Mesendoderm (in vitro differentiated cells): ENCODE data around the gene TMCO1. TPM values are rescaled to one million over a fixed set of nuclear protein-coding genes. Genes with fewer than 3 reads are reported as not detected.

Source experiments
- DNase-seq: peaks from one replicate; pipeline ENCODE4 v3.0.0; 2013
- H2AK5ac ChIP-seq: 2 replicates; pipeline ENCODE4 v1.6.1; 2013; ENCODE audit warnings: low read length, inconsistent platforms
- H2BK120ac ChIP-seq: 2 replicates; pipeline ENCODE4 v1.6.1; 2013; ENCODE audit warnings: low read depth, mild to moderate bottlenecking, low read length, moderate library complexity, mixed read lengths
- H2BK15ac ChIP-seq: replicated peaks from 2 replicates; pipeline ENCODE4 v1.6.1; 2013; ENCODE audit warnings: low read depth, mild to moderate bottlenecking, moderate library complexity
- H2BK5ac ChIP-seq: 2 replicates; pipeline ENCODE4 v1.6.1; 2013; ENCODE audit warnings: low read length, inconsistent platforms
- H3K18ac ChIP-seq: 2 replicates; pipeline ENCODE4 v1.6.1; 2013; ENCODE audit warnings: mild to moderate bottlenecking, low read length, mixed read lengths
- H3K23ac ChIP-seq: one replicate; pipeline ENCODE4 v1.6.1; 2013; ENCODE audit warnings: low read length
- H3K27ac ChIP-seq: 2 replicates; pipeline ENCODE4 v1.5.1; 2013; ENCODE audit warnings: low read depth, mild to moderate bottlenecking, inconsistent platforms, low read length, moderate library complexity
- H3K27me3 ChIP-seq: 2 replicates; pipeline ENCODE4 v1.6.1; 2013; ENCODE audit warnings: low read length, control low read depth, mild to moderate bottlenecking, inconsistent platforms; ENCODE audit not compliant: insufficient read depth, poor library complexity
- H3K36me3 ChIP-seq: 2 replicates; pipeline ENCODE4 v1.6.1; 2013; ENCODE audit warnings: low read length, inconsistent platforms; ENCODE audit not compliant: control insufficient read depth, insufficient read depth
- H3K4ac ChIP-seq: one replicate; pipeline ENCODE4 v1.6.1; 2013; ENCODE audit warnings: low read depth, mild to moderate bottlenecking, low read length, moderate library complexity
- H3K4me1 ChIP-seq: 2 replicates; pipeline ENCODE4 v1.6.1; 2013; ENCODE audit warnings: low read depth, low read length, inconsistent platforms; ENCODE audit not compliant: control insufficient read depth
- H3K4me2 ChIP-seq: 2 replicates; pipeline ENCODE4 v1.6.1; 2013; ENCODE audit warnings: low read length
- H3K4me3 ChIP-seq: 2 replicates; pipeline ENCODE4 v1.5.1; 2013; ENCODE audit warnings: mild to moderate bottlenecking, low read length
- H3K56ac ChIP-seq: one replicate; pipeline ENCODE4 v1.6.1; 2013; ENCODE audit warnings: low read length
- H3K79me1 ChIP-seq: 2 replicates; pipeline ENCODE4 v1.6.1; 2013; ENCODE audit warnings: low read length, inconsistent platforms
- H3K79me2 ChIP-seq: 2 replicates; pipeline ENCODE4 v1.6.1; 2013; ENCODE audit warnings: mild to moderate bottlenecking, low read length; ENCODE audit not compliant: control insufficient read depth, insufficient read depth
- H3K9ac ChIP-seq: 2 replicates; pipeline ENCODE4 v1.6.1; 2013; ENCODE audit warnings: low read length, inconsistent platforms
- H4K5ac ChIP-seq: one replicate; pipeline ENCODE4 v1.6.1; 2013; ENCODE audit warnings: low read length
- H4K8ac ChIP-seq: one replicate; pipeline ENCODE4 v1.6.1; 2013; ENCODE audit warnings: low read depth, mild to moderate bottlenecking, control low read depth, low read length, moderate library complexity
- WGBS: extraction: QIAGEN DNeasy Blood & Tissue Kit; methylation state at CpG from one replicate; pipeline ENCODE4 v1.1.7; 2013; ENCODE audit warnings: low lambda C conversion rate, missing lambda C conversion rate; ENCODE audit not compliant: insufficient coverage; ENCODE audit errors: extremely low coverage; 5-methylcytosine and 5-hydroxymethylcytosine counted together
- polyA plus RNA-seq, 2 experiments: library from polyadenylated mRNA; stranded (reverse); fragments of 200-250 nt; gene quantifications; one replicate each; pipeline ENCODE4 v1.2.3, GENCODE V29; 2013

Gene TMCO1
- 115 TPM for polyA plus RNA-seq (2013, experiment 1 of 2)
- 112 TPM for polyA plus RNA-seq (2013, experiment 2 of 2)

GRCh38 chr1:165768513-165769394 lies at the start of gene TMCO1:
Gene TMCO1 (minus strand): TSS chr1:165768868. CDS start chr1:165768751, 117 bp downstream.
- Histone ChIP-seq H3K9ac (peak within 1 kb of the TSS; percentile 93), H2BK120ac (no peak within 1 kb of the TSS), H2BK15ac (no peak within 1 kb of the TSS), H3K27ac (peak within 1 kb of the TSS; percentile 75), H2BK5ac (peak within 1 kb of the TSS; percentile 6), H3K56ac (peak within 1 kb of the TSS; percentile 95), H3K4me1 (peaks cover 2% of the 10 kb centered on the region), H3K4me2 (peak within 1 kb of the TSS; percentile 99), H3K79me2 (peaks cover 3% of the 10 kb centered on the region), H3K4me3 (peak within 1 kb of the TSS; percentile 99), H3K27me3 (no peaks in the 10 kb centered on the region), H3K36me3 (peaks cover 2% of the 10 kb centered on the region), H2AK5ac (peak within 1 kb of the TSS; percentile 51), H3K79me1 (peaks cover 4% of the 10 kb centered on the region), H3K18ac (peak within 1 kb of the TSS; percentile 52), H3K4ac (peak within 1 kb of the TSS; percentile 66), H4K8ac (no peak within 1 kb of the TSS), H4K5ac (peak within 1 kb of the TSS; percentile 71), H3K23ac (peak within 1 kb of the TSS; percentile 80)
- peak; percentile 99 for DNase-seq
- no CpG with 5 or more reads among the region's 56 CpGs for WGBS

DNA sequence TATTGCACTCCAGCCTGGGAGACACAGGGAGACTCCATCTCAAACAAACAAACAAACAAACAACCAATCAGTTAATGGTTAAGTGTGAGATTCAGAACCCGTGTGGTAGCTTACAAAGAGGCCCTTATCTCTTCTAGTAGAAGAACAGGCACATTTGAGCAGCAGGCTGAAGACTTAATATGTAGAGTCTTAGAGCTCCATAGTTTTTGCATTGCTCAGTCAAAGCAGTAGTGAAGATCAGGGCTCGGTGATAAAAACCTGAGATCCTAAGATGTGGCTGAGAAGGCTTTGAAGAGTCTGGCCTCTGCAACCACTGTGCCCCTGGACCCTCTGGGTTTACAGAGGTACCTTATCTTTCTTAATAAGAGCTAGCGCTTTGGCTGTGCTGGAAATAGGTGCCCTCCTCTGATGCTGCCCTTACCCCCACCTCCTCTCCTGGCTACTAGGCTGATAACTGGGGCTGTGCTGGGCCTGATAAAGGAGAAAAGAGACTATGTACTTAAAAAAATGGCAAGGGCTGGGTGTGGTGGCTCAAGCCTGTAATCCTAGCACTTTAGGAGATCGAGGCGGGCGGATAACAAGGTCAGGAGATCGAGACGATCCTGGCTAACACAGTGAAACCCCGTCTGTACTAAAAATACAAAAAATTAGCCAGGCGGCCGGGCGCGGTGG lies 48.3 kb upstream of the TMCO1 start:
- Histone ChIP-seq H3K36me3 (no peaks in the 10 kb centered on the region), H3K23ac (no peak overlapping the region), H3K4me3 (no peak overlapping the region), H3K79me1 (no peaks in the 10 kb centered on the region), H3K9ac (no peak overlapping the region), H3K4me1 (no peaks in the 10 kb centered on the region), H3K27me3 (no peaks in the 10 kb centered on the region), H2AK5ac (no peak overlapping the region), H3K79me2 (no peaks in the 10 kb centered on the region), H3K4me2 (no peak overlapping the region), H3K27ac (no peak overlapping the region), H3K4ac (no peak overlapping the region), H2BK5ac (no peak overlapping the region), H4K5ac (no peak overlapping the region), H3K56ac (no peak overlapping the region), H2BK15ac (no peak overlapping the region), H4K8ac (no peak overlapping the region), H2BK120ac (no peak overlapping the region), H3K18ac (no peak overlapping the region)
- no CpG with 5 or more reads among the region's 13 CpGs for WGBS
- DNase-seq, result peak; percentile 52

GRCh38 chr1:165816157-165816556 lies 47.5 kb upstream of the TMCO1 start:
- no peak overlapping the region for H3K4me2 ChIP-seq
- H3K79me1 ChIP-seq, result no peaks in the 10 kb centered on the region
- no peak overlapping the region for H4K8ac ChIP-seq
- no CpG with 5 or more reads among the region's 3 CpGs for WGBS
- no peak overlapping the region for H2BK5ac ChIP-seq
- no peak overlapping the region for H3K27ac ChIP-seq
- H3K4me1 ChIP-seq, result no peaks in the 10 kb centered on the region
- no peak overlapping the region for H3K4ac ChIP-seq
- H2BK120ac ChIP-seq, result no peak overlapping the region
- no peak for DNase-seq
- no peak overlapping the region for H2BK15ac ChIP-seq
- no peak overlapping the region for H3K9ac ChIP-seq
- H4K5ac ChIP-seq, result no peak overlapping the region
- no peak overlapping the region for H3K56ac ChIP-seq
- no peak overlapping the region for H2AK5ac ChIP-seq
- no peak overlapping the region for H3K18ac ChIP-seq
- no peak overlapping the region for H3K23ac ChIP-seq
- H3K36me3 ChIP-seq, result no peaks in the 10 kb centered on the region
- no peak overlapping the region for H3K4me3 ChIP-seq
- no peaks in the 10 kb centered on the region for H3K79me2 ChIP-seq
- no peaks in the 10 kb centered on the region for H3K27me3 ChIP-seq

DNA sequence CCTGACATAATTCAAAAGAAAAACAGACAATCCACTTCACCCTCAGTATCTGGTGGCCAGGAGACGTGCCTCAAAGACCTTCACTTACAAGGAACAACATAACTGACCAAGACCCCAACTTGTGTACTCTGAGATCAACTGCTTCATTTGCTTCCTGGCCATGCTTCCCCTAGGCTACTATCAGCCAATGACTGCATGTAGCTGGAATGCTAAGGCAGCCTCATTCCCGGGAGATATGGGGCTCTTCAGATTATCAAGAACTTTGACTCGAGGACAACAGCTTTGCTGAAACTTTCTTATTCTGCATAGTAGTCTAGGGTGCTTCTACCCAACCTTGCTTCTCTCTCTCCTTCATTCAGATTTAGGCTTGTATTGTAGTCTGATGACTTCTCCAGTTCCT lies 47.1 kb upstream of the TMCO1 start:
- no peaks in the 10 kb centered on the region for H3K27me3 ChIP-seq
- H3K27ac ChIP-seq, result no peak overlapping the region
- H3K9ac ChIP-seq, result no peak overlapping the region
- no peaks in the 10 kb centered on the region for H3K4me1 ChIP-seq
- no peak overlapping the region for H4K8ac ChIP-seq
- no peak overlapping the region for H2BK5ac ChIP-seq
- H3K4me2 ChIP-seq, result no peak overlapping the region
- H3K56ac ChIP-seq, result no peak overlapping the region
- H3K4ac ChIP-seq, result no peak overlapping the region
- DNase-seq, result peak; percentile 92
- H3K18ac ChIP-seq, result no peak overlapping the region
- WGBS, result no CpG with 5 or more reads among the region's 3 CpGs
- H3K79me1 ChIP-seq, result no peaks in the 10 kb centered on the region
- no peaks in the 10 kb centered on the region for H3K79me2 ChIP-seq
- no peak overlapping the region for H4K5ac ChIP-seq
- H3K23ac ChIP-seq, result no peak overlapping the region
- no peak overlapping the region for H2AK5ac ChIP-seq
- no peaks in the 10 kb centered on the region for H3K36me3 ChIP-seq
- no peak overlapping the region for H3K4me3 ChIP-seq
- no peak overlapping the region for H2BK15ac ChIP-seq
- no peak overlapping the region for H2BK120ac ChIP-seq

DNA sequence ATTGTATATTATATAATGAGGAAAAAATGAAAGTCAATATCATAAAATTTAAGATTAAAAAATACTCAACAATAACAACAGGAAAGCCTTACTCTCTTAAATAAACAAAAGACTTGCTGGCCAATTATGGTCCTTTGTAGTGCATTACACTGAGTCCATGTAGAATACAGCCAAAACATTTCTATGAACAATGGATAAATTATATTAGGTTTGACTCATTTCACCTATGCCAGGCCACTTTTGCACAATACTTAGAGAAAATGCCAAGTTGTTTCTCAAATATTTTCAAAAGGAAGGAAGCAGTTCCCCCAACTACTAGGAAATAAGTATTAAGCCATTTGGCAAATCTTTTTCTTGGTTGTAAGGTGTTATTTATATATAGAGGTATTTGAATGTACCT lies 38.9 kb upstream of the TMCO1 start:
- no peak overlapping the region for H3K27ac ChIP-seq
- H3K4me1 ChIP-seq, result no peaks in the 10 kb centered on the region

More for the DNA sequence above, 38.9 kb upstream of the TMCO1 start:
- Histone ChIP-seq H3K4me3 (no peak overlapping the region), H3K56ac (no peak overlapping the region), H3K27me3 (no peaks in the 10 kb centered on the region), H3K4me2 (no peak overlapping the region), H3K23ac (no peak overlapping the region), H2BK5ac (no peak overlapping the region), H4K5ac (no peak overlapping the region), H3K18ac (no peak overlapping the region), H2AK5ac (no peak overlapping the region), H3K36me3 (no peaks in the 10 kb centered on the region), H3K9ac (no peak overlapping the region), H2BK15ac (no peak overlapping the region), H4K8ac (no peak overlapping the region), H3K79me1 (no peaks in the 10 kb centered on the region), H2BK120ac (no peak overlapping the region), H3K79me2 (no peaks in the 10 kb centered on the region), H3K4ac (no peak overlapping the region)
- no peak for DNase-seq
